K562 (cell line): Measurements from ENCODE around the gene BBS1. TPM values are rescaled to one million over a fixed set of nuclear protein-coding genes. Genes with fewer than 3 reads are reported as not detected.
A peak's percentile ranks its signal among the peaks of the same experiment; 100 is the strongest.

Experiments used
- CAMTA2 ChIP-seq: fragments of 250-450 bp; sonication (Bioruptor Pico); conservative IDR thresholded peaks from 2 replicates; pipeline ENCODE4 v1.5.1; 2022
- CBFB ChIP-seq: sonication (generic); formaldehyde crosslinking; IDR thresholded peaks from 2 replicates; pipeline ENCODE4 v1.4.0; 2020; ENCODE audit warnings: mild to moderate bottlenecking, missing genetic modification reagents
- CREB1 ChIP-seq, 2 experiments: sonication (generic) in 1 of 2; formaldehyde crosslinking in 1 of 2; IDR thresholded peaks; 2 replicates each; pipeline versions ENCODE4 v1.6.1 to v1.8.0; 2012 to 2022; ENCODE audit warnings: inconsistent platforms in 1 of 2, mild to moderate bottlenecking in 1 of 2, missing genetic modification reagents in 1 of 2, moderate library complexity in 1 of 2
- GABPA ChIP-seq: fragments of 200-800 bp; sonication (Bioruptor generic); conservative IDR thresholded peaks from 2 replicates; pipeline ENCODE4 v1.6.1; 2016; ENCODE audit warnings: low read depth, missing genetic modification characterization, missing compliant biosample characterization
- KDM2B ChIP-seq: fragments of 250-450 bp; sonication (Bioruptor Pico); IDR thresholded peaks from 2 replicates; pipeline ENCODE4 v1.8.0; 2021; ENCODE audit warnings: mild to moderate bottlenecking, moderate library complexity
- MAZ ChIP-seq, 2 experiments: fragments of 450-650 bp in 1 of 2; sonication (generic) in 1 of 2; formaldehyde crosslinking; IDR thresholded peaks in 1 of 2; conservative IDR thresholded peaks in 1 of 2; 2 replicates each; pipeline versions ENCODE4 v1.4.0 to v1.5.0; 2020; ENCODE audit warnings: mild to moderate bottlenecking in 1 of 2, missing genetic modification reagents in 1 of 2
- MXD1 ChIP-seq: fragments of 250-450 bp; sonication (Bioruptor Pico); IDR thresholded peaks from 2 replicates; pipeline ENCODE4 v1.8.0; 2021; ENCODE audit warnings: borderline replicate concordance, mild to moderate bottlenecking, moderate library complexity; ENCODE audit not compliant: poor library complexity, severe bottlenecking
- NFE2 ChIP-seq: IDR thresholded peaks from 2 replicates; pipeline ENCODE4 v1.6.1; 2014; ENCODE audit warnings: antibody characterized with exemption, low read depth
- NKRF ChIP-seq: fragments of 450-650 bp; IDR thresholded peaks from 2 replicates; pipeline ENCODE4 v1.6.1; 2016; ENCODE audit warnings: borderline replicate concordance
- PHF20 ChIP-seq: fragments of 450-650 bp; IDR thresholded peaks from 2 replicates; pipeline ENCODE4 v1.6.1; 2018; ENCODE audit not compliant: partially characterized antibody
- RBFOX2 ChIP-seq: fragments of 200-400 bp; formaldehyde crosslinking; IDR thresholded peaks from 2 replicates; pipeline ENCODE4 v1.6.1; 2017; ENCODE audit warnings: low read depth, mild to moderate bottlenecking, low read length, moderate library complexity
- RCOR1 ChIP-seq, 2 experiments: IDR thresholded peaks; 2 replicates each; pipeline ENCODE4 v1.6.1; 2012; ENCODE audit warnings: low read depth in 2 of 2, low read length in 2 of 2, borderline replicate concordance in 1 of 2, improper control_type of control experiment in 1 of 2
- XRCC5 ChIP-seq: fragments of 200-400 bp; formaldehyde crosslinking; IDR thresholded peaks from 2 replicates; pipeline ENCODE4 v1.6.1; 2017; ENCODE audit warnings: low read depth, mild to moderate bottlenecking, low read length
- ZFX ChIP-seq: sonication (generic); formaldehyde crosslinking; IDR thresholded peaks from 2 replicates; pipeline ENCODE4 v1.8.0; 2022; ENCODE audit warnings: mild to moderate bottlenecking, missing genetic modification reagents, moderate library complexity
- ZKSCAN3 ChIP-seq: fragments of 250-450 bp; sonication (Bioruptor Pico); IDR thresholded peaks from 2 replicates; pipeline ENCODE4 v1.4.0; 2020
- ZNF324 ChIP-seq: fragments of 250-450 bp; sonication (Bioruptor Pico); IDR thresholded peaks from 2 replicates; pipeline ENCODE4 v1.4.0; 2020; ENCODE audit warnings: mild to moderate bottlenecking
- ZNF407 ChIP-seq: fragments of 450-650 bp; IDR thresholded peaks from 2 replicates; pipeline ENCODE4 v1.6.1; 2016; ENCODE audit warnings: low read depth
- polyA plus RNA-seq, 8 experiments: library from polyadenylated mRNA; depleted of rRNA in 4 of 8; stranded (reverse) in 5 of 8; unstranded in 3 of 8; fragments of >200 nt; fragmentation: Nextera tagmentation in 2 of 8; fragmentation: Illumina TruSeq in 1 of 8; extraction: Ambion mirVana in 2 of 8; extraction: Trizol in 1 of 8; gene quantifications; 2 replicates each; pipeline versions ENCODE4 v1.2.1 to v1.2.3, GENCODE V29; 2011 to 2014; ENCODE audit warnings: inconsistent platforms in 1 of 8, missing spikeins in 1 of 8
- total RNA-seq, 7 experiments: library from RNA; depleted of rRNA in 6 of 7; stranded (reverse); fragments of >200 nt in 6 of 7; fragmentation: Illumina TruSeq in 2 of 7; extraction: Trizol in 2 of 7; gene quantifications; 2 replicates each; pipeline versions ENCODE4 v1.2.1 to v1.2.3, GENCODE V29; 2011 to 2021; ENCODE audit warnings: low replicate concordance in 1 of 7

Gene BBS1
- total and polyA plus RNA-seq, 9 of the 15 experiments (the other 6 are each of a cell fraction or from before 2014, with no cell fraction given): 9.0 to 19.8 (median 12.1) TPM

DNA sequence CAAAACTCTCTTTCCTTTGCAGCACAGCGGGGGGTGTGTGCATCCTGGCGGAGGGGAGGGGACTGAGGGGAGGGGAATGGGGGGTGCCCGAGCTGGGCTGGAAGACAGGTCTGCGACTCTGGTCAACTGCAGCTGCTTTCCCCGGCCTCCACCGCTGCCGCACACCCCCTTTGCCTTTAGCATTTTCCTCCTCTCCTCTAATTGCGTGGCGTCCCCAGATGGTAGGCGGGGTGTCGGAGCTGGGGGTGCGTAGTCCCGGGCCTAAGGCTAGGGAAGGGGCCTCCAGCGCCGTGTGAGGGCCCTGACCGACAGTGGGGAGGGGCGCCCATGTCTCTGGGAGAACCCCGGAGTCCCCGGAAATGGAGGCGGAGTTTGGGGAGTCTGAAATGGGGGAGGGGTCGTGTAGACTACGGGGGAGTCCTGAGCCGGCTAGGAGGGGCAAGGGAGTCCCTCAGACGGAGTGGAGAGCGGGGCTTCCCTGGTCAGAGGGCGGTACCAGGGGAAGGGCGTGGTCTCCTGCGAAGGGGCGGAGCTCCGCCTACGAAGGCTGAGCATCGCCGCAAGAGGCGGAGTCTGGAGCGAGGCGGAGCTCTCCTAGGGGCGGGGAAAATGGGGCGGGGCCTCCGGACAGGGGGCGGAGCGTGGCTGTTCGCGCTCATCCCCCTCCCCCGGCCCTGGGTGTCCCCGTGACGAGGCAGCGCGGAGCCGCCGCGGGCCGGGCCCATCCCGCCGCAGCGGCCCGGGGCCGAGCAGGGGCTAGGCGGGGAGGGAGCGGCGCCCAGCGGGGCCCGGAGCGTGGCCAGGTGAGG lies 44.0 kb upstream of the BBS1 start, which contains the start of gene PELI3 (continued):
- TF ChIP-seq ZNF407 (no peak), CAMTA2 (CRISPR knock-in tag) (no peak), RBFOX2 (peak; percentile 53), NFE2 (no peak), ZNF324 (no peak), ZFX (CRISPR knock-in tag) (peak; percentile 63), MAZ (CRISPR knock-in tag; conservative IDR thresholded peaks at IDR 0.05 in 1 of 2, IDR thresholded peaks at IDR 0.05 in 1 of 2) (peak; percentile 23 to 67; a peak in 2 of 4 replicates), PHF20 (peak; percentile 15), CBFB (no peak), CREB1 (IDR thresholded peaks at IDR 0.05) (peak; percentile 11; the same call in 1 of the 2 replicates), CREB1 (CRISPR knock-in tag; IDR thresholded peaks at IDR 0.05) (no peak; the same call in 1 of the 2 replicates), MXD1 (CRISPR knock-in tag) (no peak), ZKSCAN3 (CRISPR knock-in tag) (no peak), RCOR1 (IDR thresholded peaks at IDR 0.05; ENCODE audit: borderline replicate concordance in 1 of 2, low read depth in 2 of 2, low read length in 2 of 2) (no peak), NKRF (no peak), XRCC5 (no peak), KDM2B (CRISPR knock-in tag) (no peak), GABPA (tag) (no peak)
